Esophagus squamous epithelium (tissue), 4 donors: Measurements from ENCODE around the gene PCSK9.

Experiments used
- POLR2A ChIP-seq, 4 donors: fragments of 450-650 bp; IDR thresholded peaks; one replicate each; pipeline ENCODE4 v1.6.1; 2017; ENCODE audit warnings: antibody characterized with exemption in 4 of 4, mild to moderate bottlenecking in 4 of 4, moderate library complexity in 3 of 4
- TF ChIP-seq, protein P1 (sequence below), 6 experiments: fragments of 450-650 bp in 4 of 6; fragments of 200-600 bp in 2 of 6; sonication (generic) in 2 of 6; IDR thresholded peaks; one replicate each; pipeline ENCODE4 v1.5.1; 2016 to 2019; ENCODE audit warnings: antibody characterized with exemption in 6 of 6, mild to moderate bottlenecking in 4 of 6, moderate library complexity in 4 of 6

DNA sequence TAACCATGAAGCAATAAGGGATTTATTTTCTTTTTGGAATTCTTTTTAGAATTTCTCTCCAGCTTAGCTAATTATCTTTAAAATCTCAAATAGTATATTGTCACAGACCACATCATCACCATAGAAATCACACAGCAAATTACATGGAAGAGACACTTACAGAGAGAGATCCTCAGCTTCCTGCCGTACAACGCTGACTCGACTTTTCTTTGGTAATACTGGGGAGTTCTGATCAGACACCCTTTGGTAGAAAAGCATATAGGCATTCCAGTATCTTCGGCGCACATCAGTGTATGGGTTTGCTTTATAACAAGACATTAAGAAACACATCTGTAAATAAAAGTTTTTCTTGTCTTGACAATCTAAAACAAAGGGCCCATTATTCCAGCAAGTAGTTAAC is 55.7 kb downstream of the PCSK9 start:
- TF ChIP-seq, protein P1, sequence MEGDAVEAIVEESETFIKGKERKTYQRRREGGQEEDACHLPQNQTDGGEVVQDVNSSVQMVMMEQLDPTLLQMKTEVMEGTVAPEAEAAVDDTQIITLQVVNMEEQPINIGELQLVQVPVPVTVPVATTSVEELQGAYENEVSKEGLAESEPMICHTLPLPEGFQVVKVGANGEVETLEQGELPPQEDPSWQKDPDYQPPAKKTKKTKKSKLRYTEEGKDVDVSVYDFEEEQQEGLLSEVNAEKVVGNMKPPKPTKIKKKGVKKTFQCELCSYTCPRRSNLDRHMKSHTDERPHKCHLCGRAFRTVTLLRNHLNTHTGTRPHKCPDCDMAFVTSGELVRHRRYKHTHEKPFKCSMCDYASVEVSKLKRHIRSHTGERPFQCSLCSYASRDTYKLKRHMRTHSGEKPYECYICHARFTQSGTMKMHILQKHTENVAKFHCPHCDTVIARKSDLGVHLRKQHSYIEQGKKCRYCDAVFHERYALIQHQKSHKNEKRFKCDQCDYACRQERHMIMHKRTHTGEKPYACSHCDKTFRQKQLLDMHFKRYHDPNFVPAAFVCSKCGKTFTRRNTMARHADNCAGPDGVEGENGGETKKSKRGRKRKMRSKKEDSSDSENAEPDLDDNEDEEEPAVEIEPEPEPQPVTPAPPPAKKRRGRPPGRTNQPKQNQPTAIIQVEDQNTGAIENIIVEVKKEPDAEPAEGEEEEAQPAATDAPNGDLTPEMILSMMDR (IDR thresholded peaks at IDR 0.05): no peak
- TF ChIP-seq POLR2A (IDR thresholded peaks at IDR 0.05): no peak
